GOT3 (cell line): ENCODE results near the gene FRAT1.

Source experiments
- DNase-seq: peaks from one replicate; lab custom pipeline; 2025; ENCODE audit warnings: mixed read lengths; lab: John Stamatoyannopoulos, UW

Gene FRAT1

GRCh38 chr10:97307866-97308780 is 10.9 kb upstream of the FRAT1 start:
- no peak for DNase-seq

- no peak for DNase-seq
These were observed 7.9 kb upstream of the FRAT1 start for GRCh38 chr10:97311111-97311626.

GRCh38 chr10:97312897-97313296 is 6.2 kb upstream of the FRAT1 start:
- DNase-seq = no peak

- DNase-seq = no peak
These were observed 4.4 kb upstream of the FRAT1 start for GRCh38 chr10:97314671-97315070.

- no peak for DNase-seq
These were observed 804 bp downstream of the FRAT1 start for GRCh38 chr10:97319671-97320479.

GRCh38 chr10:97320480-97321031 is 1.5 kb downstream of the FRAT1 start:
- DNase-seq = no peak

- DNase-seq = no peak
These were observed 2.1 kb downstream of the FRAT1 start for GRCh38 chr10:97321032-97321803.

- DNase-seq = no peak
These were observed 2.7 kb downstream of the FRAT1 start for GRCh38 chr10:97321804-97322190.

- DNase-seq = no peak
These were observed 4.4 kb downstream of the FRAT1 start for GRCh38 chr10:97323501-97323900.

- no peak for DNase-seq
These were observed 6.7 kb downstream of the FRAT1 start for GRCh38 chr10:97325754-97326153.

- DNase-seq = no peak
These were observed 8.6 kb downstream of the FRAT1 start for GRCh38 chr10:97327348-97328294.

GRCh38 chr10:97328646-97329453 is 9.8 kb downstream of the FRAT1 start:
- DNase-seq = no peak

GRCh38 chr10:97329766-97330165 is 10.7 kb downstream of the FRAT1 start:
- DNase-seq = no peak

- no peak for DNase-seq
These were observed 12.2 kb downstream of the FRAT1 start for GRCh38 chr10:97331153-97331703.

GRCh38 chr10:97332591-97333350 is 13.7 kb downstream of the FRAT1 start:
- DNase-seq = no peak

- no peak for DNase-seq
These were observed 14.2 kb downstream of the FRAT1 start for GRCh38 chr10:97333351-97333600.

- no peak for DNase-seq
These were observed 14.7 kb downstream of the FRAT1 start for GRCh38 chr10:97333601-97334369.
